K562 (cell line): ENCODE measurements around the gene BBS1. TPM values are rescaled to one million over a fixed set of nuclear protein-coding genes. Genes with fewer than 3 reads are reported as not detected.

Experiments used
- ATAC-seq: fragments of 200-7000 bp; cut with Tn5 transposase; 3 replicates; pipeline ENCODE4 v1.9.1; 2020; ENCODE audit warnings: moderate library complexity
- BruUV-seq: library from RNA; stranded (reverse); fragments of 400-500 nt; replicated peaks from 2 replicates; lab custom pipeline; 2021; lab: Mats Ljungman, UMichigan
- CTCF ChIA-PET: fragments of 300-600 bp; formaldehyde crosslinking; extraction: SDS; loops from one replicate; lab custom pipeline; 2021; ENCODE audit warnings: low intra/inter-chr PET ratio; lab: Yijun Ruan, JAX
- POLR2A ChIA-PET: fragments of 300-600, 350-650 bp; sonication (Branson Sonifier 250); formaldehyde crosslinking; extraction: SDS; loops from one replicate; lab custom pipeline; 2021; ENCODE audit warnings: antibody characterized with exemption, inconsistent platforms; lab: Yijun Ruan, JAX
- DNase-seq, 4 experiments: peaks; one replicate each; pipeline versions ENCODE4 v3.0.0 to v3.0.0-alpha.2; 2011 to 2018; ENCODE audit warnings: low spot score in 3 of 4, mixed read lengths in 3 of 4; ENCODE audit errors: extremely low read depth in 1 of 4
- FAIRE-seq: peaks from 2 replicates; lab custom pipeline; 2011; peaks lifted over from hg19 to GRCh38; lab: Jason Lieb, UNC
- H2AFZ ChIP-seq: 2 replicates; pipeline ENCODE4 v1.6.0; 2011; ENCODE audit warnings: low read depth, low read length, control low read depth, inconsistent platforms
- H3K27ac ChIP-seq: fragments of 200-600 bp; 3 replicates; pipeline ENCODE4 v1.8.0; 2011; ENCODE audit warnings: low read depth, mild to moderate bottlenecking, control low read depth, inconsistent platforms, low read length, moderate library complexity, mixed read lengths; ENCODE audit errors: extremely low read depth
- H3K27me3 ChIP-seq, 2 experiments: fragments of 300-600 bp in 1 of 2; 2 replicates in 1 of 2; 3 replicates in 1 of 2; pipeline versions ENCODE4 v1.6.0 to v1.8.0; 2011; ENCODE audit warnings: inconsistent platforms in 2 of 2, low read length in 2 of 2, mild to moderate bottlenecking in 1 of 2, mixed read lengths in 1 of 2, moderate library complexity in 1 of 2; ENCODE audit not compliant: control insufficient read depth in 2 of 2, insufficient read depth in 2 of 2
- H3K36me3 ChIP-seq: fragments of 300-600 bp; 3 replicates; pipeline ENCODE4 v1.8.0; 2011; ENCODE audit warnings: mild to moderate bottlenecking, low read length, inconsistent platforms; ENCODE audit not compliant: control insufficient read depth, insufficient read depth
- H3K4me1 ChIP-seq, 2 experiments: fragments of 200-600 bp in 1 of 2; replicated peaks in 1 of 2; 2 replicates in 1 of 2; 3 replicates in 1 of 2; pipeline versions ENCODE4 v1.5.1 to v1.8.0; 2011; ENCODE audit warnings: inconsistent platforms in 2 of 2, low read length in 2 of 2, mild to moderate bottlenecking in 1 of 2, mixed read lengths in 1 of 2, moderate library complexity in 1 of 2; ENCODE audit not compliant: control insufficient read depth in 2 of 2, insufficient read depth in 2 of 2
- H3K4me2 ChIP-seq: 2 replicates; pipeline ENCODE4 v1.6.1; 2011; ENCODE audit warnings: low read length, control low read depth, inconsistent platforms, mixed read lengths; ENCODE audit not compliant: insufficient read depth
- H3K4me3 ChIP-seq: fragments of 200-600 bp; sonication (generic), shearing (Covaris generic); 2 replicates; pipeline ENCODE4 v1.5.1; 2016; ENCODE audit warnings: control low read depth, inconsistent platforms
- H3K79me2 ChIP-seq: fragments of 200-600 bp; 3 replicates; pipeline ENCODE4 v1.8.0; 2011; ENCODE audit warnings: low read length, inconsistent platforms; ENCODE audit not compliant: control insufficient read depth, insufficient read depth
- H3K9ac ChIP-seq, 2 experiments: 2 replicates each; pipeline versions ENCODE4 v1.6.0 to v1.6.1; 2011; ENCODE audit warnings: low read depth in 2 of 2, low read length in 2 of 2, control low read depth in 1 of 2, inconsistent platforms in 1 of 2, mild to moderate bottlenecking in 1 of 2, mixed read lengths in 1 of 2; ENCODE audit not compliant: insufficient read depth in 1 of 2
- H3K9me1 ChIP-seq: one replicate; pipeline ENCODE4 v1.6.0; 2011; ENCODE audit warnings: inconsistent platforms, mild to moderate bottlenecking, low read length, moderate library complexity; ENCODE audit not compliant: control insufficient read depth, insufficient read depth
- H3K9me3 ChIP-seq: replicated peaks from 2 replicates; pipeline ENCODE4 v1.5.1; 2011; ENCODE audit warnings: low read depth, low read length, inconsistent platforms; ENCODE audit not compliant: control insufficient read depth, insufficient read depth
- H4K20me1 ChIP-seq: replicated peaks from 2 replicates; pipeline ENCODE4 v1.6.1; 2011; ENCODE audit warnings: low read length, inconsistent platforms, mixed read lengths; ENCODE audit not compliant: control insufficient read depth, insufficient read depth
- BDP1 ChIP-seq: IDR thresholded peaks from 3 replicates; pipeline ENCODE4 v1.6.1; 2011; ENCODE audit not compliant: insufficient read length, insufficient read depth
- CREBBP ChIP-seq: IDR thresholded peaks from one replicate; pipeline ENCODE4 v1.6.1; 2012; ENCODE audit warnings: low read depth, mild to moderate bottlenecking, control low read depth, inconsistent platforms, low read length
- MEF2A ChIP-seq: IDR thresholded peaks from 2 replicates; pipeline ENCODE4 v1.6.1; 2011; ENCODE audit warnings: low read depth, mild to moderate bottlenecking, low read length, moderate library complexity; ENCODE audit not compliant: control insufficient read depth
- SIRT6 ChIP-seq: IDR thresholded peaks from one replicate; pipeline ENCODE4 v1.6.1; 2012; ENCODE audit warnings: low read depth, mild to moderate bottlenecking, control low read depth, inconsistent platforms, low read length, moderate library complexity
- SIX5 ChIP-seq, 2 experiments: IDR thresholded peaks; 2 replicates each; pipeline ENCODE4 v1.6.1; 2011; ENCODE audit warnings: low read length in 2 of 2, borderline replicate concordance in 1 of 2, low read depth in 1 of 2, mild to moderate bottlenecking in 1 of 2, moderate library complexity in 1 of 2; ENCODE audit not compliant: insufficient read depth in 1 of 2
- SMARCB1 ChIP-seq: IDR thresholded peaks from 2 replicates; pipeline ENCODE4 v1.6.1; 2011; ENCODE audit warnings: improper control_type of control experiment, low read depth; ENCODE audit not compliant: insufficient read length
- WHSC1 ChIP-seq: IDR thresholded peaks from one replicate; pipeline ENCODE4 v1.6.1; 2012; ENCODE audit warnings: low read length, control low read depth, inconsistent platforms
- ZKSCAN3 ChIP-seq: fragments of 250-450 bp; sonication (Bioruptor Pico); IDR thresholded peaks from 2 replicates; pipeline ENCODE4 v1.4.0; 2020
- ZNF707 ChIP-seq: fragments of 250-450 bp; sonication (Bioruptor Pico); conservative IDR thresholded peaks from 2 replicates; pipeline ENCODE4 v1.8.0; 2022; ENCODE audit warnings: inconsistent platforms, mild to moderate bottlenecking, moderate library complexity
- ZNF766 ChIP-seq: fragments of 200-800 bp; sonication (Bioruptor generic); conservative IDR thresholded peaks from 2 replicates; pipeline ENCODE4 v1.6.1; 2016; ENCODE audit warnings: missing genetic modification characterization, missing compliant biosample characterization
- WGBS: fragments of 100-300 bp; shearing (Covaris generic); methylation state at CpG from one replicate; pipeline ENCODE4 v1.1.6; 2016; ENCODE audit warnings: low coverage, mixed read lengths; ENCODE audit not compliant: insufficient coverage; ENCODE audit errors: missing lambda C conversion rate; 5-methylcytosine and 5-hydroxymethylcytosine counted together
- in situ Hi-C: fragments of 300-500 bp; cut with MboI; formaldehyde crosslinking; loops from 4 replicates; pipeline ENCODE4 v1.15.0; 2018; ENCODE audit warnings: inconsistent platforms, mixed read lengths
- intact Hi-C: fragments of 100-400 bp; cut with micrococcal nuclease; formaldehyde crosslinking; loops from 2 replicates; pipeline ENCODE4 v1.14.2; 2022
- polyA plus RNA-seq, 8 experiments: library from polyadenylated mRNA; depleted of rRNA in 4 of 8; stranded (reverse) in 5 of 8; unstranded in 3 of 8; fragments of >200 nt; fragmentation: Nextera tagmentation in 2 of 8; fragmentation: Illumina TruSeq in 1 of 8; extraction: Ambion mirVana in 2 of 8; extraction: Trizol in 1 of 8; gene quantifications; 2 replicates each; pipeline versions ENCODE4 v1.2.1 to v1.2.3, GENCODE V29; 2011 to 2014; ENCODE audit warnings: inconsistent platforms in 1 of 8, missing spikeins in 1 of 8
- total RNA-seq, 7 experiments: library from RNA; depleted of rRNA in 6 of 7; stranded (reverse); fragments of >200 nt in 6 of 7; fragmentation: Illumina TruSeq in 2 of 7; extraction: Trizol in 2 of 7; gene quantifications; 2 replicates each; pipeline versions ENCODE4 v1.2.1 to v1.2.3, GENCODE V29; 2011 to 2021; ENCODE audit warnings: low replicate concordance in 1 of 7
- TF ChIP-seq, protein P1 (sequence below): fragments of 450-650 bp; formaldehyde crosslinking; IDR thresholded peaks from 2 replicates; pipeline ENCODE4 v1.4.0; 2020; ENCODE audit warnings: mild to moderate bottlenecking, mixed read lengths

The BBS1 gene
- total and polyA plus RNA-seq, 9 of the 15 experiments (the other 6 are each of a cell fraction or from before 2014, with no cell fraction given), result 9.0 to 19.8 (median 12.1) TPM

GRCh38 chr11:66570850-66571180 is 60.4 kb downstream of the BBS1 start:
- ChIA-PET POLR2A (interaction anchor here (0.8 kb wide), 1 partner anchor 67 kb away, joined by 3 read pairs; no protein-coding TSS in a partner anchor), CTCF (interaction anchor here (0.5 kb wide), 1 partner anchor 43 kb away, joined by 9 read pairs; no protein-coding TSS in a partner anchor)
- BruUV-seq, result no TSS peak
- no peak overlapping the region for H2AFZ ChIP-seq
- H3K79me2 ChIP-seq, result no peaks in the 10 kb centered on the region
- peaks cover 0 to 10% of the 10 kb centered on the region in 2 experiments; a peak in 2 of 5 replicates for H3K27me3 ChIP-seq
- H3K9ac ChIP-seq, result no peak overlapping the region
- H3K4me3 ChIP-seq, result no peak overlapping the region
- H4K20me1 ChIP-seq, result no peaks in the 10 kb centered on the region
- no peak overlapping the region for H3K27ac ChIP-seq
- WGBS, result 37% methylated on average over 2 of the region's 2 CpGs
- no peaks in the 10 kb centered on the region for H3K36me3 ChIP-seq
- intact Hi-C loops, result no loop called here
- DNase-seq, result no peak
- no peaks in the 10 kb centered on the region for H3K9me1 ChIP-seq
- H3K4me2 ChIP-seq, result no peak overlapping the region
- in situ Hi-C loops, result loop anchor here (5.0 kb wide), 1 partner anchor 111 kb away; no protein-coding TSS in a partner anchor
- no peaks in the 10 kb centered on the region for H3K9me3 ChIP-seq
- peaks cover 8 to 19% of the 10 kb centered on the region in 2 experiments; a peak in 4 of 5 replicates for H3K4me1 ChIP-seq
- no peak for FAIRE-seq
- TF ChIP-seq BDP1 (no peak), ZNF707 (CRISPR knock-in tag) (no peak), SMARCB1 (no peak), ZNF766 (no peak), MEF2A (no peak), SIRT6 (no peak), SIX5 (IDR thresholded peaks at IDR 0.05; ENCODE audit: borderline replicate concordance in 1 of 2, insufficient read depth in 1 of 2, low read depth in 1 of 2, low read length in 2 of 2) (no peak), WHSC1 (no peak), ZKSCAN3 (no peak), CREBBP (no peak)
- TF ChIP-seq, protein P1, sequence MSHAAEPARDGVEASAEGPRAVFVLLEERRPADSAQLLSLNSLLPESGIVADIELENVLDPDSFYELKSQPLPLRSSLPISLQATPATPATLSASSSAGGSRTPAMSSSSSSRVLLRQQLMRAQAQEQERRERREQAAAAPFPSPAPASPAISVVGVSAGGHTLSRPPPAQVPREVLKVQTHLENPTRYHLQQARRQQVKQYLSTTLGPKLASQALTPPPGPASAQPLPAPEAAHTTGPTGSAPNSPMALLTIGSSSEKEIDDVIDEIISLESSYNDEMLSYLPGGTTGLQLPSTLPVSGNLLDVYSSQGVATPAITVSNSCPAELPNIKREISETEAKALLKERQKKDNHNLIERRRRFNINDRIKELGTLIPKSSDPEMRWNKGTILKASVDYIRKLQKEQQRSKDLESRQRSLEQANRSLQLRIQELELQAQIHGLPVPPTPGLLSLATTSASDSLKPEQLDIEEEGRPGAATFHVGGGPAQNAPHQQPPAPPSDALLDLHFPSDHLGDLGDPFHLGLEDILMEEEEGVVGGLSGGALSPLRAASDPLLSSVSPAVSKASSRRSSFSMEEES (CRISPR knock-in tag), result no peak
- ATAC-seq, result no peak
